HG03442 (cell line): Measurements from ENCODE around the gene ATP1A2.

Experiments used
- ATAC-seq: cut with Tn5 transposase; IDR thresholded peaks from one replicate; pipeline ENCODE4 v1.9.1; 2021; ENCODE audit warnings: mild to moderate bottlenecking, moderate library complexity; ENCODE audit not compliant: unreplicated experiment

Gene ATP1A2

GRCh38 chr1:160084771-160085321 is 30.7 kb upstream of the ATP1A2 start:
- ATAC-seq, result no peak

- no peak for ATAC-seq
These were observed 29.7 kb upstream of the ATP1A2 start for GRCh38 chr1:160085686-160086455.

GRCh38 chr1:160086456-160086892 is 29.1 kb upstream of the ATP1A2 start:
- no peak for ATAC-seq

GRCh38 chr1:160087118-160087662 is 28.4 kb upstream of the ATP1A2 start:
- ATAC-seq, result no peak

- ATAC-seq, result no peak
These were observed 25.7 kb upstream of the ATP1A2 start for GRCh38 chr1:160089883-160090282.

GRCh38 chr1:160090760-160091159 is 24.8 kb upstream of the ATP1A2 start:
- ATAC-seq, result no peak

- no peak for ATAC-seq
These were observed 23.8 kb upstream of the ATP1A2 start for GRCh38 chr1:160091666-160092223.

- no peak for ATAC-seq
These were observed 23.0 kb upstream of the ATP1A2 start for GRCh38 chr1:160092366-160093068.

- no peak for ATAC-seq
These were observed 22.5 kb upstream of the ATP1A2 start for GRCh38 chr1:160093069-160093395.

- no peak for ATAC-seq
These were observed 21.8 kb upstream of the ATP1A2 start for GRCh38 chr1:160093624-160094290.

- no peak for ATAC-seq
These were observed 21.3 kb upstream of the ATP1A2 start for GRCh38 chr1:160094291-160094625.

- no peak for ATAC-seq
These were observed 20.8 kb upstream of the ATP1A2 start for GRCh38 chr1:160094806-160095205.

GRCh38 chr1:160095382-160096105 is 20.0 kb upstream of the ATP1A2 start:
- no peak for ATAC-seq

- no peak for ATAC-seq
These were observed 19.1 kb upstream of the ATP1A2 start for GRCh38 chr1:160096274-160097116.

GRCh38 chr1:160097151-160097910 is 18.2 kb upstream of the ATP1A2 start:
- ATAC-seq, result no peak

GRCh38 chr1:160097911-160098851 is 17.4 kb upstream of the ATP1A2 start, which contains the start of gene IGSF8:
TSS of gene IGSF8 (minus strand) at chr1:160098619. CDS start at chr1:160098472, 147 bp downstream.
- peak; percentile 45 for ATAC-seq

GRCh38 chr1:160098852-160099561 is 16.6 kb upstream of the ATP1A2 start:
- peak; percentile 82 for ATAC-seq
